ENCODE measurements around the gene SKP1. TPM values are rescaled to one million over a fixed set of nuclear protein-coding genes. Genes with fewer than 3 reads are reported as not detected.

Gene SKP1
- total RNA-seq, 1 experiment from 2014 or later = 220 TPM

GRCh38 chr5:134188092-134188491 lies 11.3 kb upstream of the SKP1 start:
- Histone ChIP-seq H3K9me2 (replicated peaks; ENCODE audit: low read length) (no peaks in the 10 kb centered on the region), H3K27me3 (ENCODE audit: low read length) (no peaks in the 10 kb centered on the region), H3K27ac (ENCODE audit: low read length) (no peak overlapping the region), H4K20me1 (ENCODE audit: low read length) (no peaks in the 10 kb centered on the region), H3K4me1 (ENCODE audit: insufficient read depth, low read length) (no peaks in the 10 kb centered on the region), H3K79me2 (ENCODE audit: low read length) (no peaks in the 10 kb centered on the region), H3K36me3 (ENCODE audit: low read depth, low read length) (no peaks in the 10 kb centered on the region), H2AFZ (ENCODE audit: low read length) (no peak overlapping the region), H3K4me3 (ENCODE audit: low read length) (no peak overlapping the region), H3F3A (ENCODE audit: low read length, unreplicated experiment) (no peaks in the 10 kb centered on the region), H3K9ac (ENCODE audit: low read length) (no peak overlapping the region), H3K9me3 (ENCODE audit: low read length) (no peaks in the 10 kb centered on the region), H3K4me2 (ENCODE audit: low read length) (no peak overlapping the region)
- no peak for ATAC-seq
- ChIA-PET POLR2A (ENCODE audit: unreplicated experiment) (no interaction called here), CTCF (no interaction called here)
- no peak for TF ChIP-seq CTCF (conservative IDR thresholded peaks at IDR 0.05; ENCODE audit: low read depth, low read length)
- TF ChIP-seq EZH2 (IDR thresholded peaks at IDR 0.05; ENCODE audit: low read length, unreplicated experiment) = no peak
- TF ChIP-seq EZH2phosphoT487 (IDR thresholded peaks at IDR 0.05; ENCODE audit: borderline replicate concordance, low read length) = no peak
- intact Hi-C loops (cut with micrococcal nuclease) = no loop called here
- DNase-seq = no peak
- BruUV-seq (replicated peaks) = no TSS peak

GRCh38 chr5:134184155-134185135 lies 7.7 kb upstream of the SKP1 start:
- Histone ChIP-seq H3K4me3 (ENCODE audit: low read length) (no peak overlapping the region), H3F3A (ENCODE audit: low read length, unreplicated experiment) (no peaks in the 10 kb centered on the region), H3K79me2 (ENCODE audit: low read length) (no peaks in the 10 kb centered on the region), H3K4me2 (ENCODE audit: low read length) (no peak overlapping the region), H3K9ac (ENCODE audit: low read length) (no peak overlapping the region), H3K27me3 (ENCODE audit: low read length) (no peaks in the 10 kb centered on the region), H3K9me3 (ENCODE audit: low read length) (no peaks in the 10 kb centered on the region), H3K36me3 (ENCODE audit: low read depth, low read length) (no peaks in the 10 kb centered on the region), H2AFZ (ENCODE audit: low read length) (no peak overlapping the region), H3K9me2 (replicated peaks; ENCODE audit: low read length) (no peaks in the 10 kb centered on the region), H3K27ac (ENCODE audit: low read length) (no peak overlapping the region), H3K4me1 (ENCODE audit: insufficient read depth, low read length) (no peaks in the 10 kb centered on the region), H4K20me1 (ENCODE audit: low read length) (no peaks in the 10 kb centered on the region)
- ChIA-PET POLR2A (ENCODE audit: unreplicated experiment) (no interaction called here), CTCF (no interaction called here)
- BruUV-seq (replicated peaks) = no TSS peak
- DNase-seq (peak; percentile 74), ATAC-seq (peak; percentile 96)
- TF ChIP-seq CTCF (conservative IDR thresholded peaks at IDR 0.05; ENCODE audit: low read depth, low read length) = peak; percentile 78
- TF ChIP-seq EZH2phosphoT487 (IDR thresholded peaks at IDR 0.05; ENCODE audit: borderline replicate concordance, low read length) = no peak
- intact Hi-C loops (cut with micrococcal nuclease) = loop anchor here (1.0 kb wide), 1 partner anchor 105 kb away; no protein-coding TSS in a partner anchor

- H3F3A ChIP-seq (ENCODE audit: low read length, unreplicated experiment) = no peaks in the 10 kb centered on the region
- H3K27me3 ChIP-seq (ENCODE audit: low read length) = no peaks in the 10 kb centered on the region
- TF ChIP-seq EZH2phosphoT487 (IDR thresholded peaks at IDR 0.05; ENCODE audit: borderline replicate concordance, low read length) (no peak), CTCF (conservative IDR thresholded peaks at IDR 0.05; ENCODE audit: low read depth, low read length) (no peak), EZH2 (IDR thresholded peaks at IDR 0.05; ENCODE audit: low read length, unreplicated experiment) (no peak)
- no TSS peak for BruUV-seq (replicated peaks)
- no peaks in the 10 kb centered on the region for H3K9me2 ChIP-seq (replicated peaks; ENCODE audit: low read length)
- H4K20me1 ChIP-seq (ENCODE audit: low read length) = no peaks in the 10 kb centered on the region
- H3K4me2 ChIP-seq (ENCODE audit: low read length) = no peak overlapping the region
- intact Hi-C loops (cut with micrococcal nuclease) = no loop called here
- no peak overlapping the region for H3K27ac ChIP-seq (ENCODE audit: low read length)
- ChIA-PET POLR2A (ENCODE audit: unreplicated experiment) (interaction anchor here (0.6 kb wide), 1 partner anchor 52 kb away, joined by 4 read pairs; no protein-coding TSS in a partner anchor), CTCF (no interaction called here)
- no peaks in the 10 kb centered on the region for H3K79me2 ChIP-seq (ENCODE audit: low read length)
- ATAC-seq (no peak), DNase-seq (no peak)
- no peak overlapping the region for H3K4me3 ChIP-seq (ENCODE audit: low read length)
- no peaks in the 10 kb centered on the region for H3K9me3 ChIP-seq (ENCODE audit: low read length)
- no peaks in the 10 kb centered on the region for H3K36me3 ChIP-seq (ENCODE audit: low read depth, low read length)
- H2AFZ ChIP-seq (ENCODE audit: low read length) = no peak overlapping the region
- no peak overlapping the region for H3K9ac ChIP-seq (ENCODE audit: low read length)
- no peaks in the 10 kb centered on the region for H3K4me1 ChIP-seq (ENCODE audit: insufficient read depth, low read length)
These were observed 6.7 kb upstream of the SKP1 start for GRCh38 chr5:134183481-134183880.

Measured in PC-3 (cell line).